ENCODE results near the gene CLRN1.

CLRN1 gene

DNA sequence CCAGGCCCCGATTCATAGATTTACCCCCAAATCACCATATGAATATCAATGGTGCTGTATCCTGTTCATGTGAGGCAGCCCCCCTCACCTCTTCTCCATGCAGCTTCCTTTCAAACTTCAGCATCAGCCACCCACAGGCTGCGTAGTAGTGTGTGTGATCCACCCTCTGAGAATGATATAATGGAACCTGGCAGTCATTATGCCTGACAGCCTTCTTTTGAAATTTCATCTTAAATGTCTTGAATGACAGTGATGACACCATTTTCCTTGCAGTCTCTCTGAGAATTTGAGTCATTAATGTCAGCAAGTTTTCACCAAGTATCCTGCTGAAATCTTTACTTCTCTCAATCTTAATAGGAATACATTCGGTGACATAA lies 3.5 kb upstream of the CLRN1 start:
- TF ChIP-seq, protein P1, sequence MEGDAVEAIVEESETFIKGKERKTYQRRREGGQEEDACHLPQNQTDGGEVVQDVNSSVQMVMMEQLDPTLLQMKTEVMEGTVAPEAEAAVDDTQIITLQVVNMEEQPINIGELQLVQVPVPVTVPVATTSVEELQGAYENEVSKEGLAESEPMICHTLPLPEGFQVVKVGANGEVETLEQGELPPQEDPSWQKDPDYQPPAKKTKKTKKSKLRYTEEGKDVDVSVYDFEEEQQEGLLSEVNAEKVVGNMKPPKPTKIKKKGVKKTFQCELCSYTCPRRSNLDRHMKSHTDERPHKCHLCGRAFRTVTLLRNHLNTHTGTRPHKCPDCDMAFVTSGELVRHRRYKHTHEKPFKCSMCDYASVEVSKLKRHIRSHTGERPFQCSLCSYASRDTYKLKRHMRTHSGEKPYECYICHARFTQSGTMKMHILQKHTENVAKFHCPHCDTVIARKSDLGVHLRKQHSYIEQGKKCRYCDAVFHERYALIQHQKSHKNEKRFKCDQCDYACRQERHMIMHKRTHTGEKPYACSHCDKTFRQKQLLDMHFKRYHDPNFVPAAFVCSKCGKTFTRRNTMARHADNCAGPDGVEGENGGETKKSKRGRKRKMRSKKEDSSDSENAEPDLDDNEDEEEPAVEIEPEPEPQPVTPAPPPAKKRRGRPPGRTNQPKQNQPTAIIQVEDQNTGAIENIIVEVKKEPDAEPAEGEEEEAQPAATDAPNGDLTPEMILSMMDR (IDR thresholded peaks at IDR 0.05; ENCODE audit: extremely low read depth, missing control alignments), result no peak
- DNase-seq (ENCODE audit: low spot score), result no peak

DNA sequence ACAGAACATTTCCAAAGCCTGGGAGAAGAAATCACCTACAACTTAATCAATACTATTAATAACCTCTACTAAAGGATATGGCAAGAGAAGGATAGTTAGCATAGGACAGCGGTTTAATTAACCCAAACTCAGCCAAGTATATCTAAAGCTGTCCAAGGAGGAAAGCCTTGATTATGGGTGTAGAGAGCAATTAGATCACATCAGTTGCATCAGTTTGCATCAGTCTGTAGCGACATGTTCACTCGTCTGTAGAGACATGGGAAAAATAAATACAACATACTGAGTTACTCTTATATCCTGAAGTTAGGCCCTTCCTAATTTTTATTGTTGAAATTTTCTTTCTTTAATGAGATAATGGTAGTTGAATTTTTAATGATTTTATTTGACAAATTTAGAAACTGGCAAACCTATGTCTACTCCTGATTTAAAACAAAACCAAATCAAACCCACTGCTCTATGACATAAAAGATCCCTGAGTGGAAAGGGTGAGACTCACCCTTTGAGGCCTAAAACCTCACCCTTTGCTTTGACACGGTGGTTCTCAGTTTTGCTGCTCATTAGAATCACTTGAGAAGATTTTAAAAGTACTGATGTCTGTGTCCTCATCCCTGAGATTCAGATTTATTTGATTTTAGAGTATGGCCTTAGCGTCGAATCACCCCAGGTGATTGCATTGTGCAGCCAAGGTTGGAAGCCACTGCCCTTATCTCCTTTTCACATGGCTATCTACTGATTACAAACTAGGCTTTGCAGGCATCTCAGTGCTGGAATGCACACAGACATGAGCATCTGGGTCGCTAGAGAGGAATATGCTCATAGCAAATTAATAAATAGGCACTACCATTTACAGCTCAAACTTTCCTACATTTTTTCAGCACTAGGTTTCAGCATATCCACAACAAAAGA lies 2.8 kb upstream of the CLRN1 start:
- no peak for DNase-seq (ENCODE audit: low spot score)
- TF ChIP-seq, protein P1 (IDR thresholded peaks at IDR 0.05; ENCODE audit: extremely low read depth, missing control alignments), result no peak

DNA sequence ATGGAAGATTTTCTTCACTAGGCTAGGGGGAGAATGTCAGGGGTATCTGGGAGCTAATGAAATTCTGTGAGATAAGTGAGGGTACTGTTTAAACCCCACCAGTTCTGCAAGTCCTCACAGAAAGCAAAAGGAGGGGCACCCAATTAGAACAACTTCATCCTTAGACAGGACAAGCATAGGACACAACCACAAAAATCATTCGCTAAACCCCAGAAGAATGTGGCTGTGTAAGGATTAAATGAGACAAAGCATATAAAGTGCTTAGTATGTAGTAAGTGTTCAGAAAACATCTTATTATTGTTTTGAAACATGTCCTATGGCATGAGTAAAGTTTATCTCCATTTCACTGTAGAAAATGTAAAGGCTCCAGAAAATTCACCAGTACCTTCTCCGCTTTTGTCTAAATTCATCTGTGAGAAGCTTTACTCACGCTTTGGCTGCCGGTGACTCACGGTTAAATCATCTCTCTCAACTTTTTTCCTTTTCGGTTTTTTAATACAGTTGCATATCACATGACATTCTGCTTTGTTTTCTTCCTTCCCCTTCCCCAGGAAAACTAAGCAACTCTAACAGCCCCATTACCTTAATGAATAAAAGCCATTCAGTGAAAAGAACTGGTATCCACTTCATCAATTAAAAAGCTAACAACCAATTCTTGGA lies 1.7 kb downstream of the CLRN1 start:
- DNase-seq (ENCODE audit: low spot score), result no peak
- TF ChIP-seq, protein P1 (IDR thresholded peaks at IDR 0.05; ENCODE audit: extremely low read depth, missing control alignments), result no peak

DNA sequence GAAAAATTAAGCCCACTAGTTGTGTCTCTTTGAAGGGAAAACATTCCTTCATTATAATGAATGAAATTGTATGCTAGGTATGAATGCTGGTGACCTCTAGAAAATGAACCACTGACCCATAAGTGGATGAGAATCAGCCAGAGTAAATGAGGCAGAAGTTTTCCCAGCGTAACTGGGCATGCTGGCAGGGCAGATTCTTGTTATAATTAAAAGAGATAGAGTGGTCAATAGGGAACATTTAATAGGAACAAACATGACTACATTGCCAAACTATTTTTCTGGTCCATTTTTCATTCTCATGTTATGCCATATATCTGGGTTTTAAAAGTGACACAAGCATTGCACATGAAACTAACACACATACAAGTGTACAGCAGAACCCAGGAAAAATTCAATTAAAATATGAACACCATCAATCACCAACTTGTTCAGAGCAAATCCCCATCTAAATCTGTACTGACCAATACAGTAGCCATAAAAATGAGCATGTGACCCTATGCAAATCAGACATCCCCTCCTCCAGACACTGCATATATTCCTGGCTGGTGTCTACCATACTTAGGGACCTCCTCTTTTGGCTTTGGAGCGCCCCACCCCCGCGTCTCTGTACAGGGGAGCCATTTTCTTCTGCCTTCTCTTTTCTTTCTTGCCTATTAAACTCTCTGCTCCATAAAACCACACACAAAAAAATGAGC lies 4.0 kb downstream of the CLRN1 start:
- TF ChIP-seq, protein P1 (IDR thresholded peaks at IDR 0.05; ENCODE audit: extremely low read depth, missing control alignments), result no peak
- no peak for DNase-seq (ENCODE audit: low spot score)

GRCh38 chr3:150965436-150965835 lies 7.1 kb downstream of the CLRN1 start:
- TF ChIP-seq, protein P1 (IDR thresholded peaks at IDR 0.05; ENCODE audit: extremely low read depth, missing control alignments), result no peak
- no peak for DNase-seq (ENCODE audit: low spot score)

GRCh38 chr3:150961949-150962348 lies 10.6 kb downstream of the CLRN1 start:
- no peak for DNase-seq (ENCODE audit: low spot score)
- TF ChIP-seq, protein P1 (IDR thresholded peaks at IDR 0.05; ENCODE audit: extremely low read depth, missing control alignments), result no peak
